ENCODE measurements around the gene PRKCQ.

DNA sequence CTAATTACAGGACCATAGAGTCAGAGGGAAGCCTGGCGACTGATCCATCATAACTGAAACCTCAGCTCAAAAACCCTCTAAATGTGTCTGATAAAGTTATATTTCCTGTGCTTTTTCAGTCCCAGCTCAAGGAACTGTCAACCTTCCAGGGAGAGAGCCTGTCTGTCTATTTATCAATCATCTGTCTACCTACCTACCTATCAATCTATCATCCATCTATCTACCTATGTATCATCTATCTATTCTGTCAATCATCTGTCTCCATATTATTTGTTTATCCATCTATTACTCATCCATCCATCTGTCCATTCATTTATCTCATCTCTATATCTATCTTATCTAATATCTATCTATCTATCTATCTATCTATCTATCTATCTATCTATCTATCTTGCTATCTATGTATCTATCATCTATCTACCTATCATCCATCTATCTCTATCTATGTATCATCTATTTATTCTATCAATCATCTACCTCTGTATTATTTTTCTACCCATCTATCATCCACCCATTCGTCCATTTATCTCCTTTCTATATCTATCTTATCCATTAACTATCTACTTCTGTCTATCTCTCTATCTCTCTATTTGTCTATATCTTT lies 161.4 kb downstream of the PRKCQ start:
- TF ChIP-seq, protein P1, sequence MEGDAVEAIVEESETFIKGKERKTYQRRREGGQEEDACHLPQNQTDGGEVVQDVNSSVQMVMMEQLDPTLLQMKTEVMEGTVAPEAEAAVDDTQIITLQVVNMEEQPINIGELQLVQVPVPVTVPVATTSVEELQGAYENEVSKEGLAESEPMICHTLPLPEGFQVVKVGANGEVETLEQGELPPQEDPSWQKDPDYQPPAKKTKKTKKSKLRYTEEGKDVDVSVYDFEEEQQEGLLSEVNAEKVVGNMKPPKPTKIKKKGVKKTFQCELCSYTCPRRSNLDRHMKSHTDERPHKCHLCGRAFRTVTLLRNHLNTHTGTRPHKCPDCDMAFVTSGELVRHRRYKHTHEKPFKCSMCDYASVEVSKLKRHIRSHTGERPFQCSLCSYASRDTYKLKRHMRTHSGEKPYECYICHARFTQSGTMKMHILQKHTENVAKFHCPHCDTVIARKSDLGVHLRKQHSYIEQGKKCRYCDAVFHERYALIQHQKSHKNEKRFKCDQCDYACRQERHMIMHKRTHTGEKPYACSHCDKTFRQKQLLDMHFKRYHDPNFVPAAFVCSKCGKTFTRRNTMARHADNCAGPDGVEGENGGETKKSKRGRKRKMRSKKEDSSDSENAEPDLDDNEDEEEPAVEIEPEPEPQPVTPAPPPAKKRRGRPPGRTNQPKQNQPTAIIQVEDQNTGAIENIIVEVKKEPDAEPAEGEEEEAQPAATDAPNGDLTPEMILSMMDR (IDR thresholded peaks at IDR 0.05; ENCODE audit: low read length), result no peak
- no peak for TF ChIP-seq EZH2phosphoT487 (IDR thresholded peaks at IDR 0.05; ENCODE audit: low read length)

Measured in MM.1S (cell line).